GM18505 (cell line): ENCODE results near the gene NBPF20.
"Not testable (repeated sequence)": the region's sequence is repeated elsewhere in the genome, so short reads cannot be mapped to it uniquely, and the experiment has no call there.

ENCODE experiments used
- ATAC-seq: cut with Tn5 transposase; IDR thresholded peaks from one replicate; pipeline ENCODE4 v1.9.1; 2021; ENCODE audit not compliant: unreplicated experiment
- POLR2A ChIP-seq: IDR thresholded peaks from 4 replicates; pipeline ENCODE4 v1.6.1; 2011; ENCODE audit warnings: borderline replicate concordance; ENCODE audit not compliant: insufficient read depth, insufficient read length; ENCODE audit errors: extremely low read depth

The NBPF20 gene

GRCh38 chr1:145425436-145426029 lies at the start of gene NBPF20:
NBPF20 (minus strand) TSS chr1:145425603; CDS start chr1:145405272, 20,331 bp downstream.
- peak; percentile 24 for TF ChIP-seq POLR2A
- ATAC-seq: peak; percentile 92

GRCh38 chr1:145474837-145475368 lies 49.5 kb upstream of the NBPF20 start:
- not testable (repeated sequence) for ATAC-seq

- not testable (repeated sequence) for ATAC-seq
Measured at GRCh38 chr1:145472731-145473130, 47.3 kb upstream of the NBPF20 start.

- not testable (repeated sequence) for ATAC-seq
Measured at GRCh38 chr1:145471365-145471764, 46.0 kb upstream of the NBPF20 start.

GRCh38 chr1:145465405-145466144 lies 40.2 kb upstream of the NBPF20 start:
- ATAC-seq: peak; percentile 85
- peak; percentile 87 for TF ChIP-seq POLR2A

- peak; percentile 22 for ATAC-seq
Measured at GRCh38 chr1:145464708-145465336, 39.4 kb upstream of the NBPF20 start.

GRCh38 chr1:145464017-145464416 lies 38.6 kb upstream of the NBPF20 start:
- not testable (repeated sequence) for ATAC-seq

- ATAC-seq: not testable (repeated sequence)
Measured at GRCh38 chr1:145460684-145461083, 35.3 kb upstream of the NBPF20 start.

GRCh38 chr1:145460048-145460447 lies 34.6 kb upstream of the NBPF20 start:
- ATAC-seq: not testable (repeated sequence)

- ATAC-seq: not testable (repeated sequence)
Measured at GRCh38 chr1:145459591-145459990, 34.2 kb upstream of the NBPF20 start.

GRCh38 chr1:145459063-145459462 lies 33.7 kb upstream of the NBPF20 start:
- not testable (repeated sequence) for ATAC-seq

- not testable (repeated sequence) for ATAC-seq
Measured at GRCh38 chr1:145454824-145455177, 29.4 kb upstream of the NBPF20 start.

GRCh38 chr1:145453873-145454823 lies 28.7 kb upstream of the NBPF20 start:
- ATAC-seq: not testable (repeated sequence)

GRCh38 chr1:145452506-145452905 lies 27.1 kb upstream of the NBPF20 start:
- not testable (repeated sequence) for ATAC-seq

GRCh38 chr1:145451914-145452313 lies 26.5 kb upstream of the NBPF20 start:
- ATAC-seq: not testable (repeated sequence)

- not testable (repeated sequence) for ATAC-seq
Measured at GRCh38 chr1:145445219-145445618, 19.8 kb upstream of the NBPF20 start.

GRCh38 chr1:145442340-145442739 lies 16.9 kb upstream of the NBPF20 start:
- not testable (repeated sequence) for ATAC-seq

- not testable (repeated sequence) for ATAC-seq
Measured at GRCh38 chr1:145431363-145432256, 6.2 kb upstream of the NBPF20 start.

GRCh38 chr1:145430830-145431229 lies 5.4 kb upstream of the NBPF20 start:
- not testable (repeated sequence) for ATAC-seq
